HG02973 (cell line): ENCODE data around the gene PRKCA.
"Not testable (repeated sequence)": the region's sequence is repeated elsewhere in the genome, so short reads cannot be mapped to it uniquely, and the experiment has no call there.

ENCODE experiments used
- ATAC-seq: cut with Tn5 transposase; IDR thresholded peaks from one replicate; pipeline ENCODE4 v1.9.1; 2021; ENCODE audit warnings: moderate library complexity; ENCODE audit not compliant: unreplicated experiment

PRKCA gene

GRCh38 chr17:66301864-66302741 is at the start of gene PRKCA:
Gene PRKCA, plus strand, starts transcription at chr17:66302613.
- peak; percentile 69 for ATAC-seq

GRCh38 chr17:66253458-66253857 is 49.0 kb upstream of the PRKCA start:
- not testable (repeated sequence) for ATAC-seq

DNA sequence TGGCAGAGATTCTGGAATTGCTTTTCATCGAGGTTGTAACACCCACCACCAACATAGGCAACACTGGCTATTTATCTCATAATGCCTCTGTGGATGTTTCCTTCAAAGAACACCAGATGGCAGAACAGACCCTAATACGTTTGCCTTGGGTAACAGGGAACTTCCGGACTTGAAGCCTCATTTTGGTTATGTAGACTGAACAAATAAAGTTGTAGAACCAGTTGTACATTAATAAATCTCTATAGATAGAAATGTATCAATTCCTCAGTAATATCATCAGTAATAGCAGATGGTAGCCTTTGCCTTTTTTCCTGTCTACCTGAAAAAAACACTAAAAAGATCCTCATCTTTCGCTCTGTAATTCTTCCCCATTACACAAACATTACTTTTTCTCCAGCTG is 47.3 kb upstream of the PRKCA start:
- ATAC-seq = no peak

GRCh38 chr17:66255527-66255971 is 46.9 kb upstream of the PRKCA start:
- ATAC-seq = no peak

- ATAC-seq = no peak
Measured at GRCh38 chr17:66260275-66260674, 42.1 kb upstream of the PRKCA start.

GRCh38 chr17:66260688-66261087 is 41.7 kb upstream of the PRKCA start:
- no peak for ATAC-seq

GRCh38 chr17:66262767-66263166 is 39.6 kb upstream of the PRKCA start:
- ATAC-seq = no peak

DNA sequence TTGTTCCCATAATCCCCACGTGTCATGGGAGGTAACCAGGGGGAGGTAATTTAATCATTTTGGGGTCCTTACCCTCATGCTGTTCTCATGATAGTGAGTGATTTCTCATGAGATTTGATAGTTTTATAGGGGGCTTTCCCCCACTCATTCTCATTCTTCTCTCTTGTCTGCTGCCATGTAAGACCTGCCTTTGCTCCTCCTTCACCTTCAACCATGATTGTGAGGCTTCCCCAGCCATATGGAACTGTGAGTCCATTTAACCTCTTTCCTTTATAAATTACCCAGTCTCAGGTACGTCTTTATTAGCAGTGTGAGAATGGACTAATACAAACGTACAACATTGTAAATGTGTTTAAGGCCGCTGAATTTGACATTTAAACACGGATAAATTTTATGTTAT is 37.7 kb upstream of the PRKCA start:
- ATAC-seq = no peak

DNA sequence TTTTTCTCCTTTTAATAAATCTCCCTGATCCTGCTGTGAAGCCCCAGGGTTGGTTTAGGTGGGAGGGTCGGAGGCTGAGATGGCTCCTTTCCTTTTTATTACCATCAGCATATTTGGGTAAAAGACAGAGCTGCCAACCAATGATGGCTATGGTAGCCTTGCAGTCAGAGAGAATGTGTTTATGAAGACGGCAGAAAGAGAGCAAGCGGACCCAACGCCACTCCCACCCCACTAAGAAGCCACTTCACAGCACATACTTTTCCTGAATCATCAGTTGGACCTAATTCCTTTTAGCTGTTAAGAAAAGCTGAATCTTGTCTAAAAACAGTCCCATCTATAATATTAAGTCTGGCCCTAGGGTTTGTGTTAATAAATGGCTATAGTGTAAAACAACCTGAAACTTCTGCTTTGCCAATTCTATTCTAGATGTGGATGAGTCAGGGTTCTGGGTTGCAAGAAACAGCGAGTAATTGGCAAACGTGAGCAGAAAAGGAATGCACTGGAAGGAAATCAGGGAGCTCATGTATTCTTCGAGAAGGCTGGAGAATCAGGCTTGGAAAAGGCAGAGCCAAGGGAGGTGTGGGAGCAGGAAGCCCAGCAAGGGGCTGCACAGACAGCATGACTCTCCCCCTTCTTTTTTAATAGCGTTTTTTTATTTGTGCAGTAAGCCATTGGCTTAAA is 34.0 kb upstream of the PRKCA start:
- ATAC-seq = no peak

- no peak for ATAC-seq
Measured at GRCh38 chr17:66270106-66270505, 32.3 kb upstream of the PRKCA start.

DNA sequence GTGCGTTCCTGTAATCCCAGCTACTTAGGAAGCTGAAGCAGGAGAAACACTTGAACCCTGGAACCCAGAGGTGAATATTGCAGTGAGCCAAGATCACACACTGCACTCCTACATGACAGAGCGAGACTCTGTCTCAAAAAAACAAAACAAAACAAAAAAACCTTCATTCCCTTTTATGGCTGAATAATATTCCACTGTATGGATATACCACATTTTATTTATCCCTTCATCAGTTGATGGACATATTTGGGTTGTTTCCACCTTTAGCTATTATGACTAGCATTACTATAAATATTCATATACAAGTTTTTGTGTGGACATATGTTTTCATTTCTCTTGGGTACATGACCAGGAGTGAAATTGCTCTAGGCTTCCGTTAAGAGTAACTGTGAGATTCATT is 30.9 kb upstream of the PRKCA start:
- no peak for ATAC-seq

DNA sequence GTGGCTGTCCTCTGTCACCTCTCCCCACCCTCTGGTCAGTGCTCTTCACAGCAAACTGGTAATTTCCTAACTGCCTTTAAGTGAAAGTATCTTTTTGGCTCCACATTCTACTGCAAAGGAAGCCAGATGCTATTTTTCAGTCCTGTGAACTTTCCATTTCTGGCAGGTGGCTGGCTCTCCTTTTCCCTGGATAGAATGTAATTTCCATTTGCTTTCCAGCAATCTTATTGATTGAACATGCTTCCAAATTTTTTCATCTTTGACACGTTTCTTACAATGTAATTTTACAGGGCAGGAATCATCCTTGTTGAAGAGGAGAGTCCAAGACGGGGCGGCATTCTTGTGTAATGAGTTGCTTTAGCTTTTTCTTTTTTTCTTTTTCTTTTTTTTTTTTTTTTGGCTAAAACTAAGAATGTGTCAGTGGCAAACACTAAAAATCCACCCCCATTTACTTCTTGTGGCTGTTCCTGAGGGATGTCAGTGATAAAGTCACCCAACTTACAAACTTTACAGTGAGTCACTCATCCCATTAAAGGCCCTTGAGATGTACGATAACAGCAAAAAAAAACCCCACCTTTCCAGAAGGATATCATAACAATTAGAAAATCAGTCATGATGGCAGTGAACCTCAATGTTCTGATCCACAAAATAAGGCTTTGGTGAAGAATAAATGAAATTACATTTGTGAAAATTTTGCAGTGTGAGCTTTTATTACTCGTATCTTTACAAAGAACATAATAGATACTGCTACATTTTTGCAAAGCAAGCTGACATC is 29.4 kb upstream of the PRKCA start:
- no peak for ATAC-seq

DNA sequence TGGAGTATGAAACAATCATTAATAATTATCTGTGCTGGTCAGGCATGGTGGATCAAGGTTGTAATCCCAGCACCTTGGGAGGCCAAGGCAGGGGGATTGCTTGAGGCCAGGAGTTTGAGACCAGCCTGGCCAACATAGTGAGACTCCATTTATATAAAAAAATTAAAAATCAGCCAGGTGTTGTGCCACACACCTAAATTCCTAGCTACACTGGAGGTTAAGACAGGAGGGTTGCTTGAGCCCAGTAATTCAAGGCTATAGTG is 28.9 kb upstream of the PRKCA start:
- no peak for ATAC-seq

DNA sequence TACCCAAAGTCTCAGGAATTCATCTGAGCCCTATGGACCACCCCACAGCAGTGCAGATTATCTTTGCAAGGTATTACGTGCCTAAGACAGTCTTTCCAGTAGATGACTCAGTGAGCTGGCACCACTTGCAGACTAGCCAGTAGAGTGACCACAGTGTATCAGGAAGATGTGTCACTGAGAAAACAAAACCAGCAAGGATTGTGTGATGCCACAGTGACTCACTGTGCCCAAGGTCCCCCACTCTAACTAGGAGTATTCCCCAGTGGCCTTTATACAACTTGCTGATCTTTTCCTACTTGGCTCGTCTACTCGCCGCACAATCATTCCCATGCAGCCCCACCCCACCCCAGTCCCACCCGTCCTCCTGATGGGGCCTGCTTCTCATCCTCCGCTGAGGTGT is 26.8 kb upstream of the PRKCA start:
- no peak for ATAC-seq

- no peak for ATAC-seq
Measured at GRCh38 chr17:66276328-66276937, 26.0 kb upstream of the PRKCA start.

DNA sequence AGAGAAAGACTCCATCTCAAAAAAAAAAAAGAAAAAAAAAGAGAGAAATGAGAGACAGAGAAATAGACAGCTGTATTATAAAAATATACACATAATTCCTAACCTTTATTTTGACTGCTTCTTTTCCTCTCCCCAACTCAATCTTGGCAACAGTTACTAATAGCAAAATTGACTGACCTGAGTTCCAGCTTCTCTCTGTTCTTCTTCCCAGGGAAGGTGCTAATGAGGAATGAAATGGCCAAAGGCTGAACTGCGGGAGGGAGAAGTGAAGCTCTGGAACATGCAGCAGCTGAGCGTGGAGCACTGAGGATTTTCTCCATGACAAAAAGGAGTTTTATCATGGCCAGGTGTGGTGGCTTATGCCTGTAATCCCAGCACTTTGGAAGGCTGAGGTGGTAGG is 25.2 kb upstream of the PRKCA start:
- no peak for ATAC-seq

DNA sequence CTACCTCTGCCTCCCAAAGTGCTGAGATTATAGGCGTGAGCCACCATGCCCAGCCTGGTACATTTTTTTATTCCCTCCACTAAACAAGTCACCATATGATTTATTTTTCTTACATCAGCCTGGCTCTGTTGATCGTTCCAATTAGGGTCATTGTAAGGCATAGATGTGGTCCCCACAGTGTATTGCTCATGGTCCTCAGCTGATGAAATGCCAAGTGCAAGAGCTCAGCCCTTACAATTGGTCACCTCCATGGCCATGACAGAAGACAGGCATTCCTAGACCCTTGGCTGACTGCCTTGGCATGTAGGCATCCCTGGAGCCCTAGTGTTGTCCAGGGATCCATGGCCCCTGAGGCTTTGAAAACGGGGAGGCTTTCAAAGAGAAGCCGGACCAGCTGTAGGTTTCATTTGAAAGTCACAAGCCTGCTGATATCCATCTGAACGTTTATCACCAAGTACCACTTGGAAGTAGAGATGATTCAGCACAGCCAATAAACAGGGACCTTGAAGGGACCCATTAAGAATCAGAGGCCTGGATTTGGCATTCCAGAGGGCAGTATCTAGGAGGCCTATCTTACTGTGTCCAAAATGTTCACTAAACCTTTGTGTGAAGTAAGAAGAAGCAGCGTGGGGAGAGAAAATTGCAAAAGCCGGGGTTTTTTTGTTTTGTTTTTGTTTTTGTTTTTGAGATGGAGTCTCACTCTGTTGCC is 20.6 kb upstream of the PRKCA start:
- ATAC-seq = no peak

- ATAC-seq = no peak
Measured at GRCh38 chr17:66283296-66283934, 19.0 kb upstream of the PRKCA start.

GRCh38 chr17:66283971-66284370 is 18.4 kb upstream of the PRKCA start:
- no peak for ATAC-seq

DNA sequence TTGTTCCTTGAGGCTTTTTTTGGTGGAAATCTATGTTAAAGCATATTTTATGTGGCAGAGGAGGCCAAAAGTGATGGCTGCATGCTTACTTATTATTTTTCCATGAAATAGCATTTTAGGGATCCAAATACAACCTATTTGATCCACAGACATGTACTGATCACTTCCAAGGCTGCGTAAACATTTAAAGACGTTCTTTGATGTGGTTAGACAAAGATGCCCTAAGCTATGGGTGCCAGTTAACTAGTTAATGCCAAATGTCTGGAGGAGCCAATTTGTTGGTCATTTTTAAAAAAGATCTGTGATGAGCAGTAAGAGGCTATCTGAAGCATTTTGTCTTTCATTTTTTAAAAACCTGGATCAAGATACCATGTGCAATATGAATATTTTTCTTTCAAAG is 17.3 kb upstream of the PRKCA start:
- ATAC-seq = no peak
